ENCODE measurements around the gene LMTK3.

DNA sequence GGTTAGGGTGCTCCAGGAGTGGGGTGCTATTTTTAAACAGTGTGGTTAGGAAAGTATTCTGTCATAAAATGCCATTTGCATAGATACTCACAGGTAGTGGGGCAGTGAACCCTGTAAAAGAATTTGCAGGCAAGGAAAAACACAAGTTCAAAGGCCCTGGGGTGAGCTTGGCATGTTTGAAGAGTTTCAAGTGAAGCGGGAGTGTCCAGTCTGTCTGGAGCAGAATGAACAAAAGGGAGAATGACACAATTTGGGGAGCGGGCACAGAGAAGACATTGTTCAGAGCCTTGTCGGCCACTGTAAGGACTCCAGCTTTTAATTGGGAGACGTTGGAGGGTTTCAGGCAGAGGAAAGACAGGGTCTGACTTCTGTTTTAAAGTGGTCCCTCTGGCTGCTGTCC is 63.1 kb downstream of the LMTK3 start:
- TF ChIP-seq, protein P1, sequence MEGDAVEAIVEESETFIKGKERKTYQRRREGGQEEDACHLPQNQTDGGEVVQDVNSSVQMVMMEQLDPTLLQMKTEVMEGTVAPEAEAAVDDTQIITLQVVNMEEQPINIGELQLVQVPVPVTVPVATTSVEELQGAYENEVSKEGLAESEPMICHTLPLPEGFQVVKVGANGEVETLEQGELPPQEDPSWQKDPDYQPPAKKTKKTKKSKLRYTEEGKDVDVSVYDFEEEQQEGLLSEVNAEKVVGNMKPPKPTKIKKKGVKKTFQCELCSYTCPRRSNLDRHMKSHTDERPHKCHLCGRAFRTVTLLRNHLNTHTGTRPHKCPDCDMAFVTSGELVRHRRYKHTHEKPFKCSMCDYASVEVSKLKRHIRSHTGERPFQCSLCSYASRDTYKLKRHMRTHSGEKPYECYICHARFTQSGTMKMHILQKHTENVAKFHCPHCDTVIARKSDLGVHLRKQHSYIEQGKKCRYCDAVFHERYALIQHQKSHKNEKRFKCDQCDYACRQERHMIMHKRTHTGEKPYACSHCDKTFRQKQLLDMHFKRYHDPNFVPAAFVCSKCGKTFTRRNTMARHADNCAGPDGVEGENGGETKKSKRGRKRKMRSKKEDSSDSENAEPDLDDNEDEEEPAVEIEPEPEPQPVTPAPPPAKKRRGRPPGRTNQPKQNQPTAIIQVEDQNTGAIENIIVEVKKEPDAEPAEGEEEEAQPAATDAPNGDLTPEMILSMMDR (conservative IDR thresholded peaks at IDR 0.05; ENCODE audit: low read depth in 2 of 2): no peak
- TF ChIP-seq EZH2phosphoT487 (IDR thresholded peaks at IDR 0.05; ENCODE audit: unreplicated experiment) (no peak), EZH2 (IDR thresholded peaks at IDR 0.05; ENCODE audit: low read depth, unreplicated experiment) (no peak)

Data from GM23338 (cell line).